HTERT RPE-1 (cell line): Measurements from ENCODE around the gene PITPNM2.
"Not testable (repeated sequence)": the region's sequence is repeated elsewhere in the genome, so short reads cannot be mapped to it uniquely, and the experiment has no call there.

Experiments
- in situ Hi-C: fragments of 300-500 bp; cut with MboI; formaldehyde crosslinking; loops from 4 replicates; pipeline ENCODE4 v1.14.3; 2020; ENCODE audit warnings: low sequenced_read_pairs

The PITPNM2 gene

GRCh38 chr12:123121670-123122069 is 29.2 kb downstream of the PITPNM2 start:
- in situ Hi-C loops, result no loop called here

- in situ Hi-C loops, result no loop called here
Measured at GRCh38 chr12:123120452-123121166, 30.3 kb downstream of the PITPNM2 start.

- in situ Hi-C loops, result no loop called here
Measured at GRCh38 chr12:123119808-123120207, 31.1 kb downstream of the PITPNM2 start.

GRCh38 chr12:123118497-123118896 is 32.4 kb downstream of the PITPNM2 start:
- in situ Hi-C loops, result no loop called here

GRCh38 chr12:123115409-123116121 is 35.3 kb downstream of the PITPNM2 start:
- in situ Hi-C loops, result no loop called here

GRCh38 chr12:123114304-123115083 is 36.4 kb downstream of the PITPNM2 start:
- in situ Hi-C loops, result no loop called here

GRCh38 chr12:123113026-123113425 is 37.9 kb downstream of the PITPNM2 start:
- in situ Hi-C loops, result no loop called here

GRCh38 chr12:123111498-123112165 is 39.3 kb downstream of the PITPNM2 start:
- in situ Hi-C loops, result no loop called here

GRCh38 chr12:123109319-123109772 is 41.5 kb downstream of the PITPNM2 start:
- in situ Hi-C loops, result no loop called here

GRCh38 chr12:123108682-123109066 is 42.2 kb downstream of the PITPNM2 start:
- in situ Hi-C loops, result no loop called here

GRCh38 chr12:123107926-123108681 is 42.8 kb downstream of the PITPNM2 start:
- in situ Hi-C loops, result no loop called here

- in situ Hi-C loops, result no loop called here
Measured at GRCh38 chr12:123106640-123107359, 44.1 kb downstream of the PITPNM2 start.

- in situ Hi-C loops, result no loop called here
Measured at GRCh38 chr12:123105211-123105826, 45.6 kb downstream of the PITPNM2 start.

- in situ Hi-C loops, result no loop called here
Measured at GRCh38 chr12:123104809-123105208, 46.1 kb downstream of the PITPNM2 start.

GRCh38 chr12:123104094-123104493 is 46.8 kb downstream of the PITPNM2 start:
- in situ Hi-C loops, result not testable (repeated sequence)

- in situ Hi-C loops, result no loop called here
Measured at GRCh38 chr12:123102781-123103503, 47.9 kb downstream of the PITPNM2 start.

- in situ Hi-C loops, result no loop called here
Measured at GRCh38 chr12:123102366-123102765, 48.5 kb downstream of the PITPNM2 start.

GRCh38 chr12:123101526-123101925 is 49.4 kb downstream of the PITPNM2 start:
- in situ Hi-C loops, result no loop called here
